HG03095 (cell line): ENCODE measurements around the gene PLCD1.
"Not testable (repeated sequence)": the region's sequence is repeated elsewhere in the genome, so short reads cannot be mapped to it uniquely, and the experiment has no call there.

ENCODE experiments used
- ATAC-seq: cut with Tn5 transposase; IDR thresholded peaks from one replicate; pipeline ENCODE4 v1.9.1; 2021; ENCODE audit warnings: moderate library complexity; ENCODE audit not compliant: unreplicated experiment

The PLCD1 gene

GRCh38 chr3:38038447-38038911, 9.0 kb upstream of the PLCD1 start:
- ATAC-seq, result no peak

GRCh38 chr3:38036906-38037305, 7.5 kb upstream of the PLCD1 start:
- ATAC-seq, result no peak

- ATAC-seq, result no peak
Observed at GRCh38 chr3:38036286-38036685, 6.8 kb upstream of the PLCD1 start.

GRCh38 chr3:38034335-38034734, 4.9 kb upstream of the PLCD1 start:
- ATAC-seq, result not testable (repeated sequence)

GRCh38 chr3:38033586-38033985, 4.1 kb upstream of the PLCD1 start:
- not testable (repeated sequence) for ATAC-seq

GRCh38 chr3:38032328-38032865, 3.0 kb upstream of the PLCD1 start:
- ATAC-seq, result no peak

- no peak for ATAC-seq
Observed at GRCh38 chr3:38031022-38031994, 1.9 kb upstream of the PLCD1 start.

GRCh38 chr3:38030126-38031021, 932 bp upstream of the PLCD1 start:
- no peak for ATAC-seq

- ATAC-seq, result no peak
Observed at GRCh38 chr3:38028621-38029361, 651 bp downstream of the PLCD1 start.

- ATAC-seq, result no peak
Observed at GRCh38 chr3:38027466-38028465, 1.7 kb downstream of the PLCD1 start.

- no peak for ATAC-seq
Observed at GRCh38 chr3:38026856-38027255, 2.6 kb downstream of the PLCD1 start.

GRCh38 chr3:38022896-38023709, 6.3 kb downstream of the PLCD1 start:
- no peak for ATAC-seq

GRCh38 chr3:38022301-38022700, 7.1 kb downstream of the PLCD1 start:
- ATAC-seq, result no peak

- no peak for ATAC-seq
Observed at GRCh38 chr3:38021196-38021595, 8.2 kb downstream of the PLCD1 start.

- ATAC-seq, result no peak
Observed at GRCh38 chr3:38020342-38020726, 9.1 kb downstream of the PLCD1 start.

- ATAC-seq, result no peak
Observed at GRCh38 chr3:38019658-38020341, 9.6 kb downstream of the PLCD1 start.

- ATAC-seq, result no peak
Observed at GRCh38 chr3:38018296-38019266, 10.9 kb downstream of the PLCD1 start.
